Stimulated activated CD4-positive, alpha-beta T cell treated with anti-CD3 and anti-CD28 coated beads, Interleukin-12 subunit alpha, Interleukin-12 subunit beta, amount 100 ng/mL, for 48 hours (primary cell): ENCODE measurements around the gene WDR74.

Source experiments
- DNase-seq, 3 donors: peaks; one replicate each; pipeline ENCODE4 v3.0.0-alpha.2; 2020; ENCODE audit warnings: low read depth in 2 of 3, low spot score in 1 of 3

Gene WDR74

GRCh38 chr11:62801071-62801470 lies 38.3 kb downstream of the WDR74 start:
- DNase-seq, result no peak

- no peak for DNase-seq
Observed at GRCh38 chr11:62799486-62799885, 39.9 kb downstream of the WDR74 start.

- DNase-seq, result no peak
Observed at GRCh38 chr11:62796281-62796680, 43.1 kb downstream of the WDR74 start.

- no peak for DNase-seq
Observed at GRCh38 chr11:62794201-62794775, 45.1 kb downstream of the WDR74 start.

GRCh38 chr11:62792202-62792575 lies 47.2 kb downstream of the WDR74 start:
- no peak for DNase-seq

GRCh38 chr11:62791501-62792201 lies 47.7 kb downstream of the WDR74 start, which contains the start of gene TMEM223:
Gene TMEM223 (minus strand): TSS chr11:62792006. CDS start chr11:62791994, 12 bp downstream.
- DNase-seq, result peak; percentile 77 to 88 (median 84)

GRCh38 chr11:62789576-62789975 lies 49.8 kb downstream of the WDR74 start:
- DNase-seq, result no peak

- no peak for DNase-seq
Observed at GRCh38 chr11:62788991-62789390, 50.4 kb downstream of the WDR74 start.

- DNase-seq, result peak; percentile 96 to 97 (median 97)
Observed at GRCh38 chr11:62787005-62787759, 52.2 kb downstream of the WDR74 start, which contains the start of gene TMEM179B. Gene TMEM179B (plus strand): TSS chr11:62787402. CDS start chr11:62787432, 30 bp downstream.

- DNase-seq, result peak; percentile 73 to 79 (median 77)
Observed at GRCh38 chr11:62786318-62787004, 52.9 kb downstream of the WDR74 start.
